Kidney epithelial cell (primary cell): ENCODE results near the gene MPRIP. TPM values are rescaled to one million over a fixed set of nuclear protein-coding genes. Genes with fewer than 3 reads are reported as not detected.

Experiments
- DNase-seq: peaks from one replicate; pipeline ENCODE4 v3.0.0-alpha.2; 2010; ENCODE audit warnings: low read depth
- H3K27me3 ChIP-seq: 2 replicates; pipeline ENCODE4 v1.6.0; 2011; ENCODE audit warnings: low read length; ENCODE audit not compliant: control insufficient read depth, insufficient read depth
- H3K36me3 ChIP-seq: 2 replicates; pipeline ENCODE4 v1.5.1; 2011; ENCODE audit warnings: low read length; ENCODE audit not compliant: control insufficient read depth, insufficient read depth
- H3K4me3 ChIP-seq: 2 replicates; pipeline ENCODE4 v1.5.1; 2011; ENCODE audit warnings: low read depth, mild to moderate bottlenecking, control low read depth, low read length
- total RNA-seq: library from RNA; depleted of rRNA; stranded (reverse); fragments of >200 nt; gene quantifications from 2 replicates; pipeline ENCODE4 v1.2.3, GENCODE V29; 2015
- TF ChIP-seq, protein P1 (sequence below): IDR thresholded peaks from 2 replicates; pipeline ENCODE4 v1.5.1; 2011; ENCODE audit warnings: mild to moderate bottlenecking, moderate library complexity, low read length, control low read depth, inconsistent platforms; ENCODE audit not compliant: insufficient read depth, poor library complexity, severe bottlenecking

The MPRIP gene
- total RNA-seq, 1 donor from 2014 or later: 99.6 TPM

DNA sequence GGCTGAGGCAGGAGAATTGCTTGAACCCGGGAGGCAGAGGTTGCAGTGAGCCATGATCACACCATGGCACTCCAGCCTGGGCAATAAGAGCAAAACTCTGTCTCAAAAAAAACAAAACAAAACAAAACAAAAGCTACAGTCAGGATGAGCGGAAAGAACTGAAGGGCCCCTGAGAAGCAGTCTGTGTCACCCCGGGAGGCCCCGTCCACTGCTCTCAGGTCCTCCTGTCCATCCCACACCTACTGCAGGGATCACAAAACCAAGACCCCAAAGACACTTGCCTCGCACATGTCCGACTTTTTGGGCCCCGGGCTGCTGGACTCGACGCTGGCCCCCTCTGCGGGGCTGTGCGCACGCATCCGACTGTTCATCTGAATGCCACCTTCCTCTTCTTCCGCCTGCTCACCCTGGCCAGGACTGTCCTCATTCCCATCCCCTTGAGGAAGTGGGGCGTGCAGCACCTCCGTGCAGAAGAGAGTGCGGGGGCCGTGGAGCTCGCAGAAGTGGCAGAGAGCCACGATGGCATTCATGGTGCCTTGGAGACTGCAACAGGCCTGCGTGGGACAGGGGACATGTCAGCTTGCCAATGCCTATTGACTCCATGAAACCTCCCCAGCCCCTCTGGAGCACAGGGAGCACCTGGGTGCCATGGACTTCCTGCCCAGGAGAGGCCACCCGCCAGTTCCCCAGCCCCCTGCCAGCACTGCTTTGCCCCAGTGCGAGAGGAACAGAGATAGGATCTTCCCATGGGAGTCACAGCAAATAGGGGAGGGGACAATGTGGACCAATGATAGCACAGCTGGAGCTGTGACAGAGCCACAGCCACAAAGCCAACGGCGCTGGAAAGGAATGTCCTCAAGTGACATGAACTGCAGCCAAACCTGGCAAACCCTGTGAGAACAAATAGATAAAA lies 185.6 kb downstream of the MPRIP start:
- Histone ChIP-seq H3K27me3 (no peaks in the 10 kb centered on the region), H3K4me3 (no peak overlapping the region), H3K36me3 (peaks cover 9% of the 10 kb centered on the region)
- DNase-seq: no peak
- TF ChIP-seq, protein P1, sequence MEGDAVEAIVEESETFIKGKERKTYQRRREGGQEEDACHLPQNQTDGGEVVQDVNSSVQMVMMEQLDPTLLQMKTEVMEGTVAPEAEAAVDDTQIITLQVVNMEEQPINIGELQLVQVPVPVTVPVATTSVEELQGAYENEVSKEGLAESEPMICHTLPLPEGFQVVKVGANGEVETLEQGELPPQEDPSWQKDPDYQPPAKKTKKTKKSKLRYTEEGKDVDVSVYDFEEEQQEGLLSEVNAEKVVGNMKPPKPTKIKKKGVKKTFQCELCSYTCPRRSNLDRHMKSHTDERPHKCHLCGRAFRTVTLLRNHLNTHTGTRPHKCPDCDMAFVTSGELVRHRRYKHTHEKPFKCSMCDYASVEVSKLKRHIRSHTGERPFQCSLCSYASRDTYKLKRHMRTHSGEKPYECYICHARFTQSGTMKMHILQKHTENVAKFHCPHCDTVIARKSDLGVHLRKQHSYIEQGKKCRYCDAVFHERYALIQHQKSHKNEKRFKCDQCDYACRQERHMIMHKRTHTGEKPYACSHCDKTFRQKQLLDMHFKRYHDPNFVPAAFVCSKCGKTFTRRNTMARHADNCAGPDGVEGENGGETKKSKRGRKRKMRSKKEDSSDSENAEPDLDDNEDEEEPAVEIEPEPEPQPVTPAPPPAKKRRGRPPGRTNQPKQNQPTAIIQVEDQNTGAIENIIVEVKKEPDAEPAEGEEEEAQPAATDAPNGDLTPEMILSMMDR: no peak

DNA sequence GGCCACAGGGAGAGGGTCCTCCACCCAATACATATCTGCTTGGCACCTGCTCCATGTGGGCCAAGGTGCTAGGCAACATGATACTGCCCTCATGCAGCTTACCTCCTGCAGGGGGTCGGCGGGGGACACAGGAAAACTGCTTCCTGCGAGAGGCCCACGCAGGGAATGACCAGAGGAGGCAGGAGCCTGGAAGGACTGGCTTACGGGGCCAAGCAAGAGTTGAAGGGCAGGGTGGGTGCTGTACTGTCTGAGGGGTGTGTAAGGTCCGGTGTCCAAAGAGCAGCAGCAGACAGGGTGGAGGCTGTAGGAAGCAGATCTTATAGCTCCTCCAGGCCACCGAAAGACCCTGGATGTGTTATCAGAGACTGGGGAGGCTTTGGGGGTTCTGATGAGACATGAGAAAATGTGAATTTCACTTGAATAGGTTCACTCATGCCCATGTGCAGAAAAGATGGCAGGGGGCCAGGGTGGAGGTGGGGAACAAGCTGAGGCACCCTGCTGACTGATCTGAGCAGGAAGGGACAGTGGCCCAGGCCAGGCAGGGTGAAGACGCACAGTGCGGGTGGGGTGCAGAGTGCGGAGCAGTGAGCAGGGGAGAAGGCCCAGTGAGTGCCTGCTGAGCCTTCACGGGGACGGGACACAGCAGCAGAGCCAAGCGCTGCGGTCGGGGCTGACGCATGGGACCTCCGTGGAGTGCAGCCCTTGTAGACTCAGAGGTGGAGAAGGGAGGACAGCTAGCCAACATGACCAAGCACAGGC lies 186.4 kb downstream of the MPRIP start:
- Histone ChIP-seq H3K4me3 (no peak overlapping the region), H3K27me3 (no peaks in the 10 kb centered on the region), H3K36me3 (peaks cover 9% of the 10 kb centered on the region)
- TF ChIP-seq, protein P1: no peak
- no peak for DNase-seq

DNA sequence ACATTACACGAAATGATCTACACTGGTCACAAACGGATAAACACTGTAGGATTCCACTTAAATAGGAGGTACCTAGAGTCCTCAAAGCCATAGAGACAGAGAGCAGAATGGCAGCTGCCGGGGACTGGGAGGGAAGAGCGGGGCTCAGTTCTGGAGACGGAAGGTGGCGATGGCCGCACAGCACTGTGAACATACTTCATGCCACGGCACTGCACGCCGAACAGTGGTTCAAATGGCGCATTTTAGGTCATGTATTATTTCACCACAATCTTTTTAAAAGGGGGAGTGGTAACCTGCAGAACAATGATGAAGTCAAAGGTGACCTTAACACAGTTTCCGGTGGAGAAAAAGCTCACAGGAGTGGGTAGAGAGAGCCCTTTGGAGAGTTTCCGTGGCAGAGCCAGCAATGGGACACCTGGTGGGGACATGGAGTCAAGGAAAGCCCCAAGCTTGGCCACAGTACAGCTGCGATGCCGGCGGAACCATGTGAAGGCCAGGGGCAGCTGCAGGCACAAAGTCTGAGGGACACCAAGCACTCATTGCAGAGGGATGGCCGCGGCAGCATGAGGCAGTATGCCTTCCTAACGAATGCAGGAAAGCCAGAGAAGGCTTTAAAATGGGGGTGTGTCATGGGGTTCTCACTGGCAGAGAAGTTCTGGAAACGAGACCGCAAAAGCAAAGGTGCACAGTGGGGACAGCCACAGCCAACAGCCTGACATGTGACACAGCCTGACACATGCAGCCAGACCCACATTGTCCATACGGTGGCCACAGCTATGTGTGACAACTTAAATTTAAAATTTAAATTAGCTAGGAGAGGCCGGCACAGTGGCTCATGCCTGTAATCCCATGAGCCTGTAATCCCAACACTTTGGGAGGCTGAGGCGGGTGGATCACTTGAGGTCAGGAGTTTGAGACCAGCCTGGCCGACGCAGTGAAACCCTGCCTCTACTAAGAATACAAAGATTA lies 187.4 kb downstream of the MPRIP start:
- TF ChIP-seq, protein P1: no peak
- peaks cover 9% of the 10 kb centered on the region for H3K36me3 ChIP-seq
- no peak for DNase-seq
- no peaks in the 10 kb centered on the region for H3K27me3 ChIP-seq
- H3K4me3 ChIP-seq: no peak overlapping the region

DNA sequence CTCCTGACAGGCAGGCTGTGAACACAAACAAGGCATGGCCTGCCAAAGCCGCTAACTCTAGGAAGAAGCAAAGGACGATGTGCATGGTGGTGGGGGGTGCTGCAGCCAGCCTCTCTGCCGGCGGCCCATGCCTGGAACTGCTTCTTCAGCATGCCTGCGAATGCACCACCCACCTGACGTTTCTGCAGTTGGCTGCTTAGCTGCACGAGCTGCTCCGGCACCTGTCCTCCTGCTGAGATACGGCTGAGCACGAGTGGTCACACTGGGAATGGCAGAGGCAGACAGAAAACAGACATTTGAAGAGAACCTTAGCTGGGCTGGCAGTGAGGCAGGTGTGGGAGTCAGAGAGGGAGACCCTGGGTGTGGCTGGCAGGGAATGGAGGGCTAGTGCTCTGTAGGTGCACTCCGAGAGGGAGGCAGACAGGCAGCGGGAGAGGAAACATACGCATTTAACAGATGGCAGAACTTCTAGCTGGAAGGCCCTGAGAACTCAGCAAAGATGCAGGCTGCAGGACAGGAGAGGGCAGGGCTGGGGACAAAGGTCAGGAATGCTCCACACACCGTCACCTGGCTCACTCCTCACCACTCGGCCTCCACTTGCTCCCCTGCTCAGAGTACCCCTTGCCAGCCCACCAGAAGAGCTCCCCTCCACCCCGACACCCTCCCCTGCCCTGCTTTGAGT lies 189.5 kb downstream of the MPRIP start:
- peaks cover 6% of the 10 kb centered on the region for H3K36me3 ChIP-seq
- no peak overlapping the region for H3K4me3 ChIP-seq
- no peak for DNase-seq
- H3K27me3 ChIP-seq: no peaks in the 10 kb centered on the region
- TF ChIP-seq, protein P1: no peak

DNA sequence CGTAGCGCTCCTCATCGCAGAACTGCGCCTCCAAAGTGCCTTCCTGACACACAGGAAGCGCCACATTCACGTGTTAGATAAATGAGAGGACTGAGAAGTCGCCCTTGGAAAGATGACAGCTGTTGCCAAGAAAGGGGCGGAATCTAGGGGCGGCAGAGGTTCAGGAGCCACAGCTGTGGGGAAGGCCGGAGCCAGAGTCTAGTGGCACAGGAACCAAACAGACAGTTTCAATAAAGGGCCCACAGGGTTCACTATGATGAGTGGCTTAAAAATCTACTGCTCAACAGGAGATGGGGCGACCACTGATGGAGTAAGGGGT lies 190.0 kb downstream of the MPRIP start:
- Histone ChIP-seq H3K36me3 (peaks cover 4% of the 10 kb centered on the region), H3K27me3 (no peaks in the 10 kb centered on the region), H3K4me3 (no peak overlapping the region)
- TF ChIP-seq, protein P1: no peak
- no peak for DNase-seq
